ENCODE measurements around the gene PLCD3.

Gene PLCD3

DNA sequence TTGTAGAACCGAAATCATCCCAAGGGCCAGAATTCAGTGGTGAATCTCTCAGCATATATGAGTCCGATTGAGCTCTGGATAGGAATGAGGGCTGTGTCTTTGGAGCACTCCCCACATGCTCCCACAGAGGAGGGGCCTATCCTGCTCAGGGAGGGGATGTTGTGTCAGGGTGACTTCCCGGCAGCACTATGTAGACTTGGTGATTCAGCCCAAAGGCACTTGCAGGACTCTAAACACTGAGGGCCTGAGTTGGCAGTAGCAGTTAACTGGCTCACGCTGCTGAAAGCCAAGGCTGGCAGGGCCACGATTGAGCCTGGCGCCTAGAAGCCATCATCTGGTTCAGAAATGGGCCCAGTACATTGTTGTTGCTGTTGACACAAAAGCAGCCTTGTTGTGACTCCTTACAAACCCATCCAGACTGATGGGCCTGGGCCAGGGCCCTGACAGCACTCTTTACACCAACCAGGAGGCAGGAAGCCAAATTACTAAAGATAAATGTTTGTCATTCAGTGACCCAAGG is 39.3 kb downstream of the PLCD3 start:
- Histone ChIP-seq H3K9ac (ENCODE audit: low read depth in 1 of 2, low read length in 2 of 2) (no peak overlapping the region), H3K4me1 (ENCODE audit: control insufficient read depth in 1 of 2, insufficient read depth in 2 of 2, low read length in 2 of 2) (peaks cover 4 to 8% of the 10 kb centered on the region in 2 donors), H3K9me3 (ENCODE audit: control insufficient read depth in 1 of 2, low read length in 2 of 2) (no peaks in the 10 kb centered on the region), H3K27ac (ENCODE audit: low read depth, low read length) (peak overlapping the region; percentile 71), H3K27me3 (ENCODE audit: control insufficient read depth in 1 of 2, insufficient read depth in 2 of 2, low read length in 2 of 2) (no peaks in the 10 kb centered on the region), H3K4me3 (ENCODE audit: low read depth in 1 of 2, low read length in 2 of 2) (no peak overlapping the region), H3K36me3 (ENCODE audit: control insufficient read depth in 1 of 2, insufficient read depth in 2 of 2, low read length in 2 of 2) (peaks cover 38 to 74% of the 10 kb centered on the region in 2 donors)

DNA sequence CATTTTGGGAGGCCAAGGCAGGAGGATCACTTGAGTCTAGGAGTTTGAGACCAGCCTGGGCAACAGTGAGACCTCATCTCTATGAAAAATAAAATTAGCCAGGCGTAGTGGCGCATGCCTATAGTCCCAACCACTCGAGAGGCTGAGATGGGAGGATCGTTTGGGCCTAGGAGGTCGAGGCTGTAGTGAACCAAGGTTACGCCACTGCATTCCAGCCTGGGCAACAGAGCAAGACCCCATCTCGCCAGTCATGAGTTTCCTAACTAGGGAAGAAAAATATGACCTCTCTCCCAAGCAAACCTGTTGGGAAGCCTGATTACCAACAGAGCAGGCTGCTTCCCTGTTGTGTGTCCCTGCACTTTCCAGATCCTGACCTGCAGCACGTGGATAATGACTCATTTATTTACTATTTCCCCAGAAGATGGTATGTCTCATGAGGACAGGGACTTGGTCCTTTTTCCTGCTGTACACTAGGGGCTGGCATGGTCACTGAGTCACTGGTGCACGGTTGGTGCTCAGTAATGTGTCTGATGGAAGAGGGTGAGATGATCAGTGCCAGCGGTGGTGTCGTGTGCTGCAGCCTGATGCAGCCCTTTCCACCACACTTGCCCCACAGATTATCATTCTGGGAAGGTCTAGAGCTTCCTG is 40.4 kb downstream of the PLCD3 start:
- H3K36me3 ChIP-seq (ENCODE audit: control insufficient read depth in 1 of 2, insufficient read depth in 2 of 2, low read length in 2 of 2), result peaks cover 42 to 74% of the 10 kb centered on the region in 2 donors
- H3K4me3 ChIP-seq (ENCODE audit: low read depth in 1 of 2, low read length in 2 of 2), result no peak overlapping the region
- no peaks in the 10 kb centered on the region for H3K27me3 ChIP-seq (ENCODE audit: control insufficient read depth in 1 of 2, insufficient read depth in 2 of 2, low read length in 2 of 2)
- H3K27ac ChIP-seq (ENCODE audit: low read depth, low read length), result peak overlapping the region; percentile 28
- H3K9me3 ChIP-seq (ENCODE audit: control insufficient read depth in 1 of 2, low read length in 2 of 2), result no peaks in the 10 kb centered on the region
- H3K9ac ChIP-seq (ENCODE audit: low read depth in 1 of 2, low read length in 2 of 2), result no peak overlapping the region
- H3K4me1 ChIP-seq (ENCODE audit: control insufficient read depth in 1 of 2, insufficient read depth in 2 of 2, low read length in 2 of 2), result peaks cover 4 to 16% of the 10 kb centered on the region in 2 donors

DNA sequence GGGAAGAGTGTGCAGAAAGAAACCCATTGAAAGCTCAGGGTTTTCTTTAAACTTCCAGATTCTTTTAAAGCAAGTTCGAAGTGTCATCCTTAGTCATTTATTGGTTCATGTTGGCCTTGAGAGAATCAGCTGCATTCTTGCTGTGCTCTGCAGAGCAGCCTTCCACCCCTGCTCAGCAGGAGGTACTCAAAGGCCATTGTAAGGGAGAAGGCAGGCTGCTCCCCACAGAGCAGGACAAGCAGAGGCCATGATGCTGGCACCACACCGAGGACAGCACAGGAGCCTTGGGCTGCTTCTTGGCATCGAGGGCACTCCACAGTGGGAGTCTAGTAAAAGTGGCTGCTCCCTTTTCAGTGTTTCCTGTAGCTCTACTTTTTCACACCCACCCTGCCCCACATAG is 41.6 kb downstream of the PLCD3 start:
- H3K27ac ChIP-seq (ENCODE audit: low read depth, low read length), result no peak overlapping the region
- H3K4me3 ChIP-seq (ENCODE audit: low read depth in 1 of 2, low read length in 2 of 2), result no peak overlapping the region
- no peak overlapping the region for H3K9ac ChIP-seq (ENCODE audit: low read depth in 1 of 2, low read length in 2 of 2)
- no peaks in the 10 kb centered on the region for H3K27me3 ChIP-seq (ENCODE audit: control insufficient read depth in 1 of 2, insufficient read depth in 2 of 2, low read length in 2 of 2)
- H3K9me3 ChIP-seq (ENCODE audit: control insufficient read depth in 1 of 2, low read length in 2 of 2), result no peaks in the 10 kb centered on the region
- H3K36me3 ChIP-seq (ENCODE audit: control insufficient read depth in 1 of 2, insufficient read depth in 2 of 2, low read length in 2 of 2), result peaks cover 35 to 70% of the 10 kb centered on the region in 2 donors
- H3K4me1 ChIP-seq (ENCODE audit: control insufficient read depth in 1 of 2, insufficient read depth in 2 of 2, low read length in 2 of 2), result peaks cover 4 to 16% of the 10 kb centered on the region in 2 donors

DNA sequence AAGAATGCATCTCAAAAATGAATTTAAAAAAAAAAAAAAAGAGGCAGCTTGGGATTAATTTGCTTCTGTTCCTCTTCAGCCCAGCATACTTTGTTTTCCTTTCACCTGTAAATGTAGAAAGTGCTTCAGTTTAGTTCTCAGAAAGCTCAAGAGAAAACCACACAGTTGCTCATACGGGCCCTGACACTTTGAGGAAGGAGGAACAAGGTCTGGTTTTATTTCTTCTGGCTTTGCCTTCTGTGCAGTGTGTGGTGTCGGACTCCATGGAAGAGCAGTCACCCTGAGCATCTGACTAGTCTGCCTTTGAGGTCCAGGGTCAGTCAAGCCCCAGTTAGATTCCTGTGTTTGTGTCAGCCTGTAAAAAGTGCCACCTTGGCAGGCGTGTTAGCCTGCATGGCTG is 43.6 kb downstream of the PLCD3 start:
- Histone ChIP-seq H3K27me3 (ENCODE audit: control insufficient read depth in 1 of 2, insufficient read depth in 2 of 2, low read length in 2 of 2) (no peaks in the 10 kb centered on the region), H3K4me1 (ENCODE audit: control insufficient read depth in 1 of 2, insufficient read depth in 2 of 2, low read length in 2 of 2) (peaks cover 4 to 16% of the 10 kb centered on the region in 2 donors), H3K9me3 (ENCODE audit: control insufficient read depth in 1 of 2, low read length in 2 of 2) (no peaks in the 10 kb centered on the region), H3K9ac (ENCODE audit: low read depth in 1 of 2, low read length in 2 of 2) (no peak overlapping the region), H3K4me3 (ENCODE audit: low read depth in 1 of 2, low read length in 2 of 2) (no peak overlapping the region), H3K27ac (ENCODE audit: low read depth, low read length) (no peak overlapping the region), H3K36me3 (ENCODE audit: control insufficient read depth in 1 of 2, insufficient read depth in 2 of 2, low read length in 2 of 2) (peaks cover 30 to 82% of the 10 kb centered on the region in 2 donors)

DNA sequence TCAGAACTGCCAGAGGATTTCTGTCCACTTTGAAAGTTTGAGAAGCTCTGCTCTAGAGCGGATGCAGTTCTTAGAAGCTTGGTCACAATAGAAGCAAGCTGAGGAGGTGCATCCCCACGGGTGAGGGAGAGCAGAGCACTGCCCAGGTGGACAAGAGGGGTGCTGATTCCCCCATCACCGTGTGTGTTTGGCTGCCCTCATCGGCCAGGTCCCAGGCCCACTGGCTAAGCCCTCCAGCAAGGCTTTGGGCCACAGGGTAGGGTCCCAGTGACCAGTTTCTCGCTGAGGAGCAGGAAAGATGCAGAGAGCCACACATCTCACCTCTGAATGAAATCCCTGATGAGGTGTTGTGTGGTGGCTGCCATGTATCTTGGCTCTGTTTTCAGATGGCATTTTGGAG is 44.3 kb downstream of the PLCD3 start:
- Histone ChIP-seq H3K27me3 (ENCODE audit: control insufficient read depth in 1 of 2, insufficient read depth in 2 of 2, low read length in 2 of 2) (no peaks in the 10 kb centered on the region), H3K9ac (ENCODE audit: low read depth in 1 of 2, low read length in 2 of 2) (no peak overlapping the region), H3K27ac (ENCODE audit: low read depth, low read length) (no peak overlapping the region), H3K4me3 (ENCODE audit: low read depth in 1 of 2, low read length in 2 of 2) (no peak overlapping the region), H3K4me1 (ENCODE audit: control insufficient read depth in 1 of 2, insufficient read depth in 2 of 2, low read length in 2 of 2) (peaks cover 4 to 13% of the 10 kb centered on the region in 2 donors), H3K9me3 (ENCODE audit: control insufficient read depth in 1 of 2, low read length in 2 of 2) (no peaks in the 10 kb centered on the region), H3K36me3 (ENCODE audit: control insufficient read depth in 1 of 2, insufficient read depth in 2 of 2, low read length in 2 of 2) (peaks cover 26 to 84% of the 10 kb centered on the region in 2 donors)

DNA sequence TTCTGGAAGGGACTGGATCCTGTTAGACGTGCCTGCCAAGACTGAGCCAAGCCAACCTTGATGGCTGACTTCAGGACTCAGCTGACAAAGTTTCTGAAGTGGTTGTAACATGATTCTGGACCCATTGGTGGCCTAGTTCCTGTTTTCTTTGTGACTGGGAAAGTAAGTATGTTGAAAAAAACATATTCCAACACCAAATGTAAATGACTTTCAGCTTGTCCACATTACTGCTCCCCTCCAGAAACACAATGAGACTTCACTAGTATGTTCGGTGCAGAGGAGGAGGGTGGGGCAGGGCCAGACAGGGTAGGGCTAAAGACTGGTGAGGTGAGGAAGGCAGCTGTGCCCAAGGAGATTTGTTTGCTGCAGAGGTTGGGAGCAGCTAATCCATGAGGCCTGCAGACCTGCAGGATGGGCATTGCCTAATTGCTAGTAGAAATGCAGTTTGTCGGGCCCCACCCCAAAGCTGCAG is 44.8 kb downstream of the PLCD3 start:
- Histone ChIP-seq H3K27ac (ENCODE audit: low read depth, low read length) (no peak overlapping the region), H3K9me3 (ENCODE audit: control insufficient read depth in 1 of 2, low read length in 2 of 2) (no peaks in the 10 kb centered on the region), H3K36me3 (ENCODE audit: control insufficient read depth in 1 of 2, insufficient read depth in 2 of 2, low read length in 2 of 2) (peaks cover 23 to 86% of the 10 kb centered on the region in 2 donors), H3K4me3 (ENCODE audit: low read depth in 1 of 2, low read length in 2 of 2) (no peak overlapping the region), H3K4me1 (ENCODE audit: control insufficient read depth in 1 of 2, insufficient read depth in 2 of 2, low read length in 2 of 2) (peaks cover 4 to 13% of the 10 kb centered on the region in 2 donors), H3K27me3 (ENCODE audit: control insufficient read depth in 1 of 2, insufficient read depth in 2 of 2, low read length in 2 of 2) (no peaks in the 10 kb centered on the region), H3K9ac (ENCODE audit: low read depth in 1 of 2, low read length in 2 of 2) (no peak overlapping the region)

DNA sequence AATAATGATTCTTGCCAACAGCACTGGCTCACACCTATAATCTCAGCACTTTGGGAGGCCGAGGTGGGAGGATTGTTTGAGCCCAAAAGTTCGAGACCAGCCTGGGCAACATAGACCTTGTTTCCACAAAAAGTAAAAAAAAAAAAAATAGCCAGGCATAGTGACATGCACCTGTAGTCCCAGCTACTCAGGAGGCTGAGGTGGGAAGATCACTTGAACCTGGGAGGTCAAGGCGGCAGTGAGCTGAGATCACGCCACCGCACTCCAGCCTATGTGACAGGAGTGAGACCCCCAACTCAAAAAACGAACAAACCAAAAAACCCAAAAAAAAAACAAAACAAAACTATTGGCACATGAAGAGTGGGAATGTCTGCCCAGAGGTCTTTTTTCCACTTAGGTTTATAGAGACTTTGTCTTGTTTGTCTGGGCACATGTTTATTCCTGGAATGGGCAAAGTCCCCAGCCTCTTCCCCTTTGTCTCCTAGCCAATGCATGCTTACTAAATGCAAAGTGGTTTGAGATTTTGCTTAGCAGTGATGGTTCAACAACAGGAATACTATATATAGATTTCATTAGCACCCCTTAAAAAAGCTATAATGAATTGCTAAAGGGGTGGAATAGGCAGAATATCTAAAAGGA is 45.3 kb downstream of the PLCD3 start:
- peaks cover 23 to 89% of the 10 kb centered on the region in 2 donors for H3K36me3 ChIP-seq (ENCODE audit: control insufficient read depth in 1 of 2, insufficient read depth in 2 of 2, low read length in 2 of 2)
- no peaks in the 10 kb centered on the region for H3K9me3 ChIP-seq (ENCODE audit: control insufficient read depth in 1 of 2, low read length in 2 of 2)
- no peak overlapping the region for H3K4me3 ChIP-seq (ENCODE audit: low read depth in 1 of 2, low read length in 2 of 2)
- no peak overlapping the region for H3K9ac ChIP-seq (ENCODE audit: low read depth in 1 of 2, low read length in 2 of 2)
- peak overlapping the region; percentile 25 for H3K27ac ChIP-seq (ENCODE audit: low read depth, low read length)
- peaks cover 2 to 10% of the 10 kb centered on the region in 2 donors for H3K4me1 ChIP-seq (ENCODE audit: control insufficient read depth in 1 of 2, insufficient read depth in 2 of 2, low read length in 2 of 2)
- no peaks in the 10 kb centered on the region for H3K27me3 ChIP-seq (ENCODE audit: control insufficient read depth in 1 of 2, insufficient read depth in 2 of 2, low read length in 2 of 2)

DNA sequence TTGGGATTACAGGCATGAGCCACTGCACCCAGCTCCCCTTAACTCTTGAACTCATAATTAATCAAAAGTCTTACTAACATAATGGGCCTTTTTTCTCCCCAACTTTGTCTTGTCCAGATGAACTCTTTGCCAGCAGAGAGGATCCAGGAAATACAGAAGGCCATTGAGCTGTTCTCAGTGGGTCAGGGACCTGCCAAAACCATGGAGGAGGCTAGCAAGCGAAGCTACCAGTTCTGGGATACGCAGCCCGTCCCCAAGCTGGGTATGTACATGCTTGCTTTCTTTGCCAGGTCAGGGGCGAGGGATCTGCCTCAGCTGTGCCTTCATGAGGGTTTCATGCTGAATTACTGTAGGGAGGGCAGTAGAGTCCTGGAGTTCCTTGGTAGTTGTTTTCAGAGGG is 45.9 kb downstream of the PLCD3 start:
- Histone ChIP-seq H3K9ac (ENCODE audit: low read depth in 1 of 2, low read length in 2 of 2) (no peak overlapping the region), H3K27ac (ENCODE audit: low read depth, low read length) (peak overlapping the region; percentile 25), H3K4me3 (ENCODE audit: low read depth in 1 of 2, low read length in 2 of 2) (no peak overlapping the region), H3K27me3 (ENCODE audit: control insufficient read depth in 1 of 2, insufficient read depth in 2 of 2, low read length in 2 of 2) (no peaks in the 10 kb centered on the region), H3K9me3 (ENCODE audit: control insufficient read depth in 1 of 2, low read length in 2 of 2) (no peaks in the 10 kb centered on the region), H3K4me1 (ENCODE audit: control insufficient read depth in 1 of 2, insufficient read depth in 2 of 2, low read length in 2 of 2) (peaks cover 0 to 9% of the 10 kb centered on the region in 2 donors), H3K36me3 (ENCODE audit: control insufficient read depth in 1 of 2, insufficient read depth in 2 of 2, low read length in 2 of 2) (peaks cover 29 to 89% of the 10 kb centered on the region in 2 donors)

DNA sequence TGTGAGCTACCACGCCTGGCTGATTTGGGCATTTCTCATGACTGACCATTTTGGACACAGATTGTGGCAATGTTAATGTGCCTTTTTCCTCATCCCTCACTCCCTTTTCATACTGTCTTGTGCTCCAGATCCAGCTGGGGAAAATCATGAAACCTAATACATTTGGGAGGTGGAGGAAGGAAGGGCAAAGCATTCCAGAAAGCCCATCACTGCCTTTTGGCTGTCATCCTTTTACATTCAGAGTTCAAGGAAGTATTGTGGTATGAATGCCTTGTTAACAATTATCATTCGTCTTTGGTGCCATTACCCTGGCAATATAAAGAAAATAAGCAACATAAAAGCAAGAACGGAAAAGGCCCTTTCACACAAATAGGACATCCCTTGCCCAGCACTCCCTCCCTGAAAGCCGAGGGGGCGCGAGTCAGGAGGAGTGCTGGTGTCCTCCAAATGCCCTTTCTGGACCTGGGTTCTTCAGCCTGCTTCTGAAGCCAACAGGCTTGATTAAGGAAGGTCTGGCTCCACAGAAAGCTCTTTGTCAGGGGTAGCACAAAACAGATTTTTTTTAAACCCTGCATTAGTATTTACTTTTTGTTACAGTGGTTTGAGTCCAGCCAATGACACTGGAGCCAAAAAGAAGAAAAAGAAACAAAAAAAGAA is 51.1 kb downstream of the PLCD3 start:
- Histone ChIP-seq H3K4me1 (ENCODE audit: control insufficient read depth in 1 of 2, insufficient read depth in 2 of 2, low read length in 2 of 2) (peaks cover 0 to 5% of the 10 kb centered on the region in 2 donors), H3K27ac (ENCODE audit: low read depth, low read length) (no peak overlapping the region), H3K36me3 (ENCODE audit: control insufficient read depth in 1 of 2, insufficient read depth in 2 of 2, low read length in 2 of 2) (peaks cover 10 to 46% of the 10 kb centered on the region in 2 donors), H3K4me3 (ENCODE audit: low read depth in 1 of 2, low read length in 2 of 2) (no peak overlapping the region), H3K27me3 (ENCODE audit: control insufficient read depth in 1 of 2, insufficient read depth in 2 of 2, low read length in 2 of 2) (no peaks in the 10 kb centered on the region), H3K9ac (ENCODE audit: low read depth in 1 of 2, low read length in 2 of 2) (no peak overlapping the region), H3K9me3 (ENCODE audit: control insufficient read depth in 1 of 2, low read length in 2 of 2) (no peaks in the 10 kb centered on the region)

DNA sequence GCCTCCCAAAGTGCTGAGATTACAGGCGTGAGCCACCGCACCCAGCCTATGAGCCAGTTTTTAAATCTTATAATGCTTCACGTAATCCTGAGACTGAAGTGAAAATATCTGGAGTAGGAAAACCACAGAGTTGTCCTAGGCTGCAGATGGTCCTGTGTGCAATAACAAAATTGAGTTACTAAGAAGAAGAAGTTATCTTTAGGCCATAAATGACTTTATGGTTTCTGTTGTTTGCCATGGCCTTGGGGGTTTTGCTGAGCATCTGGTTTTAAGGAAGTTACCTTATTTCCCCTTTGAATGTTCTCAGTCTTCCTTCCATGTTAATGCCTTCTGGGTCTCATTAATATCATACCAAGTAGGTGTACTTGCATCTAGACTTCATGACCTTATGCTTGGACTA is 54.7 kb downstream of the PLCD3 start:
- Histone ChIP-seq H3K27me3 (ENCODE audit: control insufficient read depth in 1 of 2, insufficient read depth in 2 of 2, low read length in 2 of 2) (no peaks in the 10 kb centered on the region), H3K27ac (ENCODE audit: low read depth, low read length) (no peak overlapping the region), H3K4me3 (ENCODE audit: low read depth in 1 of 2, low read length in 2 of 2) (no peak overlapping the region), H3K9me3 (ENCODE audit: control insufficient read depth in 1 of 2, low read length in 2 of 2) (no peaks in the 10 kb centered on the region), H3K36me3 (ENCODE audit: control insufficient read depth in 1 of 2, insufficient read depth in 2 of 2, low read length in 2 of 2) (peaks cover 10 to 30% of the 10 kb centered on the region in 2 donors), H3K4me1 (ENCODE audit: control insufficient read depth in 1 of 2, insufficient read depth in 2 of 2, low read length in 2 of 2) (peaks cover 0 to 5% of the 10 kb centered on the region in 2 donors), H3K9ac (ENCODE audit: low read depth in 1 of 2, low read length in 2 of 2) (no peak overlapping the region)
